Transverse colon (tissue), 4 donors: Measurements from ENCODE around the gene MSRB2. TPM values are rescaled to one million over a fixed set of nuclear protein-coding genes. Genes with fewer than 3 reads are reported as not detected.

Experiments used
- DNase-seq: peaks from one replicate; pipeline ENCODE4 v3.0.0-alpha.2; 2019
- H3K27ac ChIP-seq, 4 donors: fragments of 200-600 bp; sonication (generic); 2 replicates each; pipeline ENCODE4 v1.5.1; 2016 to 2018; ENCODE audit warnings: inconsistent platforms in 4 of 4
- H3K27me3 ChIP-seq: fragments of 200-600 bp; sonication (generic); 2 replicates; pipeline ENCODE4 v1.5.1; 2017; ENCODE audit warnings: inconsistent platforms
- H3K36me3 ChIP-seq, 4 donors: fragments of 200-600 bp; sonication (generic); 2 replicates each; pipeline ENCODE4 v1.5.1; 2017 to 2019; ENCODE audit warnings: inconsistent platforms in 4 of 4
- H3K4me1 ChIP-seq, 4 donors: fragments of 200-600 bp; sonication (generic); 2 replicates each; pipeline ENCODE4 v1.5.1; 2017 to 2020; ENCODE audit warnings: inconsistent platforms in 4 of 4
- H3K4me3 ChIP-seq, 4 donors: fragments of 200-600 bp; sonication (generic); 1 replicate in 1 of 4; 2 replicates in 3 of 4; pipeline versions ENCODE4 v1.5.1 to v1.6.1; 2017 to 2019; ENCODE audit warnings: inconsistent platforms in 4 of 4
- H3K9me3 ChIP-seq, 2 donors: fragments of 200-600 bp; sonication (generic); 2 replicates each; pipeline ENCODE4 v1.5.1; 2017 to 2019; ENCODE audit warnings: inconsistent platforms in 2 of 2
- EP300 ChIP-seq: sonication (generic); formaldehyde crosslinking; IDR thresholded peaks from one replicate; pipeline ENCODE4 v1.6.1; 2017; ENCODE audit warnings: antibody characterized with exemption, low read depth
- POLR2A ChIP-seq: fragments of 450-650 bp; IDR thresholded peaks from one replicate; pipeline ENCODE4 v1.6.1; 2016; ENCODE audit warnings: antibody characterized with exemption, mild to moderate bottlenecking, moderate library complexity
- POLR2AphosphoS5 ChIP-seq, 3 donors: sonication (generic); formaldehyde crosslinking; IDR thresholded peaks; one replicate each; pipeline ENCODE4 v1.6.1; 2016; ENCODE audit warnings: antibody characterized with exemption in 3 of 3
- WGBS, 2 donors: methylation state at CpG; one replicate each; pipeline ENCODE4 v1.1.5; 2018; ENCODE audit warnings: low coverage in 1 of 2; 5-methylcytosine and 5-hydroxymethylcytosine counted together
- in situ Hi-C, 4 donors: fragments of 200-750 bp; cut with MboI; loops; one replicate each; pipeline versions ENCODE4 v1.15.0 to v1.15.1; 2017; ENCODE audit warnings: low sequenced_read_pairs in 3 of 4, low pct_ligation_motif_present in 1 of 4, low pct_unique_long_range_greater_than_20kb in 1 of 4
- intact Hi-C: fragments of 100-400 bp; cut with DNase I; formaldehyde crosslinking; loops from one replicate; pipeline ENCODE4 v1.15.1; 2023; ENCODE audit warnings: low total_unique reads
- total RNA-seq, 4 donors: library from RNA; depleted of rRNA; stranded (reverse); fragments of >200 nt; gene quantifications; one replicate each; pipeline ENCODE4 v1.1.0, GENCODE V29; 2016
- TF ChIP-seq, protein P1 (sequence below), 5 experiments: fragments of 200-600 bp in 3 of 5; fragments of 450-650 bp in 2 of 5; sonication (generic) in 3 of 5; IDR thresholded peaks; 1 replicate in 2 of 5; 2 replicates in 3 of 5; pipeline ENCODE4 v1.5.1; 2016 to 2017; ENCODE audit warnings: antibody characterized with exemption in 5 of 5, inconsistent platforms in 3 of 5, mild to moderate bottlenecking in 2 of 5, moderate library complexity in 1 of 5

MSRB2 gene
- total RNA-seq, 4 donors from 2014 or later: 7.5 to 29.1 (median 19.2) TPM

DNA sequence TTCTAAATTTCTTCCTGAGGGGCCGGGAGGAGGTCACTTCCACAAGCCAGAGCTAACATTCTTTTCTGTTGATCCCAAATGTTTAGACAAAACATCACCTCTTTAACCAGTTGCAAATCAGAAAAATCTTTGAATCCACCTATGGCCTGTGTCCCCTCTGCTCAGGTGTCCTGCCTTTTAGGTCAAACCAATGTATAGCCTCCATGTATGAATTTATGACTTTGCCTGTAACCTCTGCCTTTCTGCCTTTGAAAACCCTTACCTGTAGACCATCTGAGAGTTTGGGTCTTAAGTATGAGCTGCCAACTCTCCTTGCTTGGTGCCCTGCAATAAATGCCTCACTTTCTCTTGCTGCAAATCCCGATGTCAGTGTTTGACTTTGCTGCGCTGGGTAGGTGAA lies 44.1 kb upstream of the MSRB2 start:
- Histone ChIP-seq H3K4me1 (peaks cover 0 to 7% (median 2%) of the 10 kb centered on the region in 4 donors), H3K4me3 (no peak overlapping the region), H3K9me3 (no peaks in the 10 kb centered on the region), H3K36me3 (no peaks in the 10 kb centered on the region), H3K27ac (no peak overlapping the region), H3K27me3 (no peaks in the 10 kb centered on the region)
- TF ChIP-seq POLR2A (no peak), EP300 (no peak), POLR2AphosphoS5 (IDR thresholded peaks at IDR 0.05) (no peak)
- TF ChIP-seq, protein P1, sequence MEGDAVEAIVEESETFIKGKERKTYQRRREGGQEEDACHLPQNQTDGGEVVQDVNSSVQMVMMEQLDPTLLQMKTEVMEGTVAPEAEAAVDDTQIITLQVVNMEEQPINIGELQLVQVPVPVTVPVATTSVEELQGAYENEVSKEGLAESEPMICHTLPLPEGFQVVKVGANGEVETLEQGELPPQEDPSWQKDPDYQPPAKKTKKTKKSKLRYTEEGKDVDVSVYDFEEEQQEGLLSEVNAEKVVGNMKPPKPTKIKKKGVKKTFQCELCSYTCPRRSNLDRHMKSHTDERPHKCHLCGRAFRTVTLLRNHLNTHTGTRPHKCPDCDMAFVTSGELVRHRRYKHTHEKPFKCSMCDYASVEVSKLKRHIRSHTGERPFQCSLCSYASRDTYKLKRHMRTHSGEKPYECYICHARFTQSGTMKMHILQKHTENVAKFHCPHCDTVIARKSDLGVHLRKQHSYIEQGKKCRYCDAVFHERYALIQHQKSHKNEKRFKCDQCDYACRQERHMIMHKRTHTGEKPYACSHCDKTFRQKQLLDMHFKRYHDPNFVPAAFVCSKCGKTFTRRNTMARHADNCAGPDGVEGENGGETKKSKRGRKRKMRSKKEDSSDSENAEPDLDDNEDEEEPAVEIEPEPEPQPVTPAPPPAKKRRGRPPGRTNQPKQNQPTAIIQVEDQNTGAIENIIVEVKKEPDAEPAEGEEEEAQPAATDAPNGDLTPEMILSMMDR (IDR thresholded peaks at IDR 0.05): no peak
- in situ Hi-C loops (no loop called here), intact Hi-C loops (no loop called here)
- DNase-seq: no peak
- WGBS, 2 donors: 90 to 97% methylated on average over 3 of the region's 3 CpGs

DNA sequence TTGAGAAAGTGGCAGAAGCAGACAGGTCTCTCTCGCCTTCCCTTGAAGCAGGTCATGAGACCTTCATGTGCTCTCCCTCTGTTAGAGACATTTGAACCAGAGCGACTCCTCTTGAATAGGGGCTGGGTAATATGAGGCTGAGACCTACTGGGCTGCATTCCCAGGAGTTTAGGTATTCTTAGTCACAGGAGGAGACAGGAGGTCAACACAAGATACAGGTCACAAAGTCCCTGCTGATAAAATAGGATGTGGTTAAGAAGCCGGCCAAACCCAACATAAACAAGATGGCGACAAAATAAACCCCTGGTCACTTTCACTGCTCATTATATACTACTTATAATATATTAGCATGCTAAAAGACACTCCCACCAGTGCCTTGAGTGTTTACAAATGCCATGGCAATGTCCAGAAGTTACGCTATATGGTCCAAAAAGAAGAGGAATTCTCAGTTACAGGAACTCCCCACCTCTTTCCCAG lies 43.5 kb upstream of the MSRB2 start:
- H3K9me3 ChIP-seq: no peaks in the 10 kb centered on the region
- TF ChIP-seq, protein P1 (IDR thresholded peaks at IDR 0.05): no peak
- no peak for TF ChIP-seq POLR2AphosphoS5 (IDR thresholded peaks at IDR 0.05)
- TF ChIP-seq POLR2A: no peak
- TF ChIP-seq EP300: no peak
- H3K4me3 ChIP-seq: no peak overlapping the region
- peaks cover 0 to 6% (median 2%) of the 10 kb centered on the region in 4 donors for H3K4me1 ChIP-seq
- no peaks in the 10 kb centered on the region for H3K27me3 ChIP-seq
- intact Hi-C loops: no loop called here
- in situ Hi-C loops: no loop called here
- no peak for DNase-seq
- H3K27ac ChIP-seq: no peak overlapping the region
- H3K36me3 ChIP-seq: no peaks in the 10 kb centered on the region
- 86 to 89% methylated on average over 1 to 5 of the region's 5 CpGs for WGBS, 2 donors

DNA sequence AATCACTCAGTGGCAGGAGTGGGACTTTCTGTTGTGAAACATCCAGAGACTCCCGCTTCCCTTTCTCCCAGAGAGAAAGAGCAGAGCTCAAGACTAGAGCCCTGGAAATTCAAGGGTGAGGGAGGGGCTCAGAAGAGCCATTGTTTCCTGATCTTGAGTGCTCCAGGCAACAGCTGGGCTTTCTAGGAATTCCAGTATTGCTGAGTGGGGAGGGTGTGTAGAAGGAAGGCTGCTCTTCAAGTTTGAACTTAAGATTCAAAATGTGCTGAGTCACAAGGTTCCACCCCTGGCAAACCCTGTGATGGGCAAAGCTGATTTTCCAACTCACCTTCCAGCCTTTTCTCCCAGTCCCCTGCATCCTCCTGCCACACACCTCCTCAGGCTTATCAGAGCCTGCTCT lies 42.3 kb upstream of the MSRB2 start:
- Histone ChIP-seq H3K36me3 (no peaks in the 10 kb centered on the region), H3K4me1 (no peaks in the 10 kb centered on the region), H3K27ac (no peak overlapping the region), H3K27me3 (no peaks in the 10 kb centered on the region), H3K9me3 (no peaks in the 10 kb centered on the region), H3K4me3 (no peak overlapping the region)
- no peak for DNase-seq
- in situ Hi-C loops: no loop called here
- 33 to 83% methylated on average over 1 of the region's 1 CpG for WGBS, 2 donors
- TF ChIP-seq EP300 (no peak), POLR2A (no peak), POLR2AphosphoS5 (IDR thresholded peaks at IDR 0.05) (no peak)
- TF ChIP-seq, protein P1 (IDR thresholded peaks at IDR 0.05): no peak
- intact Hi-C loops: no loop called here

DNA sequence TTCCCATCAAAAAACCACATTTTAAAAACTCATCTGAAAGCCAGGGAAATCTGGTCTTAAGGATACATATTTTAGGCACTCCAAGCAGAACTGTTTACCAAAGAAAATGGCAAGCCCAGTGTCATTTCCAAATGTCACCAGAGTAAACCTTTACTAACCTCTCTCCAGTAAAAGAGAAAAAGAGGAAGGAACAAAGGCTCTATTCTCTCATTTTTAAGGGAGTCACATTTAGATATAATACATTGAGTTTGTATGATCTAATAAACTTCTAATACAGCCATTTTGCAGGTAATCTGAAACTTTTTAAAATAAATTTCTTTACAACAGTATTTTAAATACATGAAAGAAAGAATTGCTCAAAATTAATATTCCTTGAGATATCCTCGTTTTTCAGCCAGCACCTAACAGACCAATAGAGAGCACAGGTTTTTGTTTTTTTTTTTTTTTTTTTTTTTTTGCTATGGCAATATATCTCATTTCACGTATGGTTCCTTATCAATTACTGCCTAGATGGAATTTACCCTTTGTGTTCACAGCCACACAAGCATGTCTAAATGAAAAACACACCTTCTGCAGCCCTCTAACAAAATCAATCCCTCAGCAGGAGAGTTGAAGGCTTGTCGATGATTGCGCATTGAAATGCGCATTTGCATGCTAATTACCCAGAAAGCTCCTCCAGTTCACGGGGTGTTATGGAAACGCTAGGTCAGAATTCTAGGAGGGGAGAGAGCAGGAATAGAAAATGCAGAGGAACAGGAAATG lies 39.8 kb upstream of the MSRB2 start:
- in situ Hi-C loops (no loop called here), intact Hi-C loops (no loop called here)
- no peaks in the 10 kb centered on the region for H3K36me3 ChIP-seq
- no peaks in the 10 kb centered on the region for H3K9me3 ChIP-seq
- no peak overlapping the region for H3K4me3 ChIP-seq
- H3K27me3 ChIP-seq: no peaks in the 10 kb centered on the region
- no peak for DNase-seq
- TF ChIP-seq POLR2AphosphoS5 (IDR thresholded peaks at IDR 0.05) (no peak), POLR2A (no peak), EP300 (no peak)
- TF ChIP-seq, protein P1 (IDR thresholded peaks at IDR 0.05): no peak
- 48 to 77% methylated on average over 7 of the region's 7 CpGs for WGBS, 2 donors
- H3K27ac ChIP-seq: no peak overlapping the region
- no peaks in the 10 kb centered on the region for H3K4me1 ChIP-seq
